HUDEP-2 (cell line): Measurements from ENCODE around the gene SLC39A2.

Experiments used
- DNase-seq, 76 experiments: peaks; one replicate each; lab custom pipeline; 2025; ENCODE audit not compliant: unreplicated experiment in 76 of 76; lab: John Stamatoyannopoulos, UW

SLC39A2 gene

DNA sequence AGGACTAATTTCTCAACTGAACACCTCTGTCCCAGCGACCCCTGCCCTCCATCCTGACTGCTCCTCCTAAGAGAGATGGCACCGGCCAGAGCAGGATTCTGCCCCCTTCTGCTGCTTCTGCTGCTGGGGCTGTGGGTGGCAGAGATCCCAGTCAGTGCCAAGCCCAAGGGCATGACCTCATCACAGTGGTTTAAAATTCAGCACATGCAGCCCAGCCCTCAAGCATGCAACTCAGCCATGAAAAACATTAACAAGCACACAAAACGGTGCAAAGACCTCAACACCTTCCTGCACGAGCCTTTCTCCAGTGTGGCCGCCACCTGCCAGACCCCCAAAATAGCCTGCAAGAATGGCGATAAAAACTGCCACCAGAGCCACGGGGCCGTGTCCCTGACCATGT lies 43.8 kb downstream of the SLC39A2 start:
- DNase-seq = peak in 10 of 76 experiments; percentile 3 to 27 (median 15)

GRCh38 chr14:21043387-21043973 lies 44.4 kb downstream of the SLC39A2 start:
- DNase-seq = no peak

DNA sequence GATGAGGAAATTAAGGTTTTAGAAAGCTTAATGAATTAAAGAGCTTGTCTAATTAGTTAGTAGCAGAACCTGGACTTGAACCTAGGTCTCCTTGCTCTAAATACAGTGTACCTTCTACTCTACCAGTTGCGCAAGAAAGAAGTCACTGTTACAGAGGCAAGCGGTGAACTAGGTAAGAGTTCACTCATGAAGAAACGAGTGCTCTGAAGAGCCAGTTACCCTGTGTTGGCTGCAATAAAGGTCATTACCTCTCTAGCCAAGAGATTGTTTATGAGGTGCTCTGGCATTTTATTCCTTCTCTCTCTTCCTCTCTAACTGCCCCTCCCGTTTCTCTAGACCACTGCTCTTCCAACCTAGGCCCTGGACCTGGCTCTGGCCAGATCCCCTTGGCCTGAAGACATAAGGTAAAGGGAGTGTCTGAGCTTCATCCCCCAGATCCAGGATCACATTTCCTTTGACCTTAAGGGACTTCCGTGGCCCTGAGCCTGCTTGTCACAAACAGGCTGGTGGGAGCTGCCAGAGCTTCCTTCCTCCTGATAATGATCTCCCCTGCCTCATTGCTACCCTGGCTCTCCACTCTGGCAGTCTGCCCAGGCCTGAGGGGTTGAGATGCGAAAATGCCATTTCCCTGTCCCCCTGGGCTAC lies 45.0 kb downstream of the SLC39A2 start:
- DNase-seq = peak in 56 of 76 experiments; percentile 7 to 72 (median 38)

DNA sequence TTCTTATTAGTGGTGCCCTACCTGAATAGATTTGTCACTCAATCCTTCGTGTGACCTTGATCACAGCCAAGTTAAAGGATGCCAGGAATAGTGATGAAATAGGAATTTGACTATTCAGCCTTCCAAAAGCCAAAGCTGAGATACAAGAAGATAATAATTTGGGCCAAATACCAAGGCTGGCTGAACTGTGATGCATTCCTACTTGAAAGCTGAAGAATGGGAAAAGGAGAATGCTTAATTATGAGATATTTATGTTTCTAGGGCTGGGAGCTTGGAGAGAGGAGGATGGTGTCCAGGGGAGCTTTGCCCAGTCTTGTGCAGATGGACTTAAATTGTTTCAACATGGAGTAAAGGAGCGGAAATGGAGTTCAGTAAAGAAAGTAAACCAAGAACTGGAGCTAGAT lies 48.3 kb downstream of the SLC39A2 start:
- no peak for DNase-seq

- DNase-seq = peak in 1 of 76 experiments; percentile 7
These were observed 49.5 kb downstream of the SLC39A2 start for GRCh38 chr14:21048638-21049037.

DNA sequence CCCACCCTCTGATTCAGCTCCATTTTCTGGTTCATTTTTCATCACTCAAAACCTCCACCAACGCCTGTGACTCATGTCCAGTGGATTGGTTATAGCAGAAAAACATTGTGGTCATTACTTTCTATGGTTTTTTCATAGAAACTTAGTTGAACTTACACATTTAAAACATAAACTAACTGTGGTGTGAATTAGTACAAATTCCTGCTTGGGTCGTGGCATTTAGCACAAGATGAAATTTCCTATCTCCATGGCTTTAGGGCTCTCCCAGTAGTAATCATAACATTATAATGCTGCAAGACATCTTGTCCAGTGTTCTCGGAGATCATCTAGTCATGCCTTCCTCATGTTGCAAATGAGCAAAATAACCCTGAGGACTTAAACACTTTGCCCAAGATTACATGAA lies 50.2 kb downstream of the SLC39A2 start:
- no peak for DNase-seq

DNA sequence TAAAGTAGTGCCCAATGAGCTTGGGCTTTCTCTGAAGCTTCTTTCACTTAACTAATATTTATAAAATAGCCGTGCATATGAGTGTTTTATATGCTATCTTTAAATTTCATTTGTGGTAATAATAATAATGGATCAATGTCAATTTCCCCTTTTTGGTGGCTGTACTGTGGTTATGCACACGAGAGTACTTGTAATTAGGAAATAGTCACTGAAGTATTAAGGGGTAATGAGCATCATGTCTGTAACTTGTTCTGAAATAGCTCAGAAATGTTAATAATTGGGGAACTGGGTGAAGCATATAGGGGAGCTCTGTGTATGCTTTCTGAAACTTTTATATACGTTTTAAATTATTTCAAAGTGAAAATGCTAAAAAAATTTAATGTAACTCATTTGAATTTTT lies 51.5 kb downstream of the SLC39A2 start:
- DNase-seq = no peak
